ENCODE measurements around the gene HERC3.
A peak's percentile ranks its signal among the peaks of the same experiment; 100 is the strongest.

HERC3 gene

DNA sequence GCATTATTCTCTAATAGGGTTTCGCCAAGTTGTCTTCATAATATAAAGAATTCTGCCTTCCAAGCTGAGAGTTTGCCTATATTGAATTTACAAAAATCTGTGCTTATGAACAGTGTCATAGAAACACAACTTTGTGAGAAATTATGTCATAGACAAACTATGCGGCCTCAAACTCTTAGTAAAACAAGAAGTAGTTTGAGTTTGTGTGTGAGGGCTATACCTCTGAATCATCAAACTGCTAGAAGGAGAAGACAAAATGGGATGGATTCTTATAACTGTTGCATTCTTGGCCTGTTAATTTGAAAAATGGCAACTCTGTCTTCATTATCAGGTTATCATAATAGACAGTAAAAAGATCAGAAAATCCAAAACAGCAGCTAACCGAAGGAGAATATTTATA is 151.4 kb downstream of the HERC3 start:
- ChIA-PET CTCF (interaction anchor here (0.6 to 1.7 kb wide), 3 partner anchors 8 to 534 kb away, joined by 3 to 7 read pairs (median 3); no protein-coding TSS in a partner anchor), POLR2A (no interaction called here)
- no peak overlapping the region for H3K4me3 ChIP-seq (ENCODE audit: low read depth, low read length)
- peak; percentile 84 for DNase-seq (ENCODE audit: low read depth, low spot score)
- no peak for TF ChIP-seq CTCF (IDR thresholded peaks at IDR 0.05; ENCODE audit: insufficient read depth, low read length, missing control alignments)

GRCh38 chr4:88744609-88745008 is 152.3 kb downstream of the HERC3 start:
- ChIA-PET POLR2A (no interaction called here), CTCF (no interaction called here)
- no peak for DNase-seq (ENCODE audit: low read depth, low spot score)
- no peak for TF ChIP-seq CTCF (IDR thresholded peaks at IDR 0.05; ENCODE audit: insufficient read depth, low read length, missing control alignments)
- H3K4me3 ChIP-seq (ENCODE audit: low read depth, low read length), result no peak overlapping the region

DNA sequence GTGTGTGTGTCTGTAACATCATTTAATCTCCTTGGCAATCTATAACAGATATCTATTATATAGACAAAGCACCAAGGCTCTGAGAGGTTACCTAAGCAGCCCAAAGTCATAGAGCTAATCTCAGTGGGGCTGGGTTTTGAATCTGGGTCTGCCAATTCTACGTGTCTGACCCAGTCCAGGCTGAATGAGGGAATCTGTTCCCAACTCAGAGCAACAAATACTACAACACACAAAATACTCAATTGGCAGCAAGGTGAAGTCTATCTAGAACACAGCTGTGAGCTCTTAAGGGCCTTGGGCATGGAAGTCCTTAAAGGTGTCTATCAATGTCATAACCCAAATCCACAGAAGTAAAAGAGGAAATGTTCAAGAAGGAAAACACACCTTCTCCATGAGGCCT is 152.9 kb downstream of the HERC3 start:
- DNase-seq (ENCODE audit: low read depth, low spot score), result no peak
- ChIA-PET CTCF (no interaction called here), POLR2A (no interaction called here)
- TF ChIP-seq CTCF (IDR thresholded peaks at IDR 0.05; ENCODE audit: insufficient read depth, low read length, missing control alignments), result no peak
- no peak overlapping the region for H3K4me3 ChIP-seq (ENCODE audit: low read depth, low read length)

DNA sequence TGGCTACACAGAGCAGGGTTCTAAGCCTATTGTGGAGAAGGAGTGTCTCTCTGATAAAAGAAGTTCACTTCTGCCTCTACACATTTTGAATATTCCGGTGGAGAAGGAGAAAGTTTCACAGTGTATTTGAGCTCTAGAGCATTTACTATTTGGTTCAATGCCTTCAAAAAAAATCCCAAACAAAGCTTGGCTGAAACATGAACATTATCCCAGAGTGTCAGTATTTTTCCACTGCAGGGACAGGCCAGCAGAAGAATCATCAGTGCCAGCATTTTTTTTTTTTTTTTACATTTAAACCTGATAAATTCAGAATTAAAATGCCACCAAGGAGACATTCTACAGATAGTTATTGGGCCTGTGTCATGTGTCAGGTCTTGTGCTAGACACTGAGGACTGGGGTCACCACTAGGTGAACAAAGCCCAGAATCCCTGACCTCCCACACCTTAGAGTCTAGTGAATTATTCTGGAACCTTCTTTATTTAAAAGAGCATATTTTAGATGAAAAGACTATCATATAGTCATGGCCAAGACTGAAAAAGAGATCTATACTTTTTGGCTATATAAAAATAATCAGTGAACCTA is 153.4 kb downstream of the HERC3 start:
- TF ChIP-seq CTCF (IDR thresholded peaks at IDR 0.05; ENCODE audit: insufficient read depth, low read length, missing control alignments), result no peak
- ChIA-PET POLR2A (no interaction called here), CTCF (interaction anchor here (1.6 kb wide), 1 partner anchor 40 kb away, joined by 6 read pairs; no protein-coding TSS in a partner anchor)
- H3K4me3 ChIP-seq (ENCODE audit: low read depth, low read length), result no peak overlapping the region
- no peak for DNase-seq (ENCODE audit: low read depth, low spot score)

- TF ChIP-seq CTCF (IDR thresholded peaks at IDR 0.05; ENCODE audit: insufficient read depth, low read length, missing control alignments), result no peak
- POLR2A ChIA-PET, result no interaction called here
- CTCF ChIA-PET, result interaction anchor here (1.6 kb wide), 1 partner anchor 40 kb away, joined by 6 read pairs; no protein-coding TSS in a partner anchor
- H3K4me3 ChIP-seq (ENCODE audit: low read depth, low read length), result no peak overlapping the region
- DNase-seq (ENCODE audit: low read depth, low spot score), result no peak
Measured at GRCh38 chr4:88746206-88746605, 153.9 kb downstream of the HERC3 start.

DNA sequence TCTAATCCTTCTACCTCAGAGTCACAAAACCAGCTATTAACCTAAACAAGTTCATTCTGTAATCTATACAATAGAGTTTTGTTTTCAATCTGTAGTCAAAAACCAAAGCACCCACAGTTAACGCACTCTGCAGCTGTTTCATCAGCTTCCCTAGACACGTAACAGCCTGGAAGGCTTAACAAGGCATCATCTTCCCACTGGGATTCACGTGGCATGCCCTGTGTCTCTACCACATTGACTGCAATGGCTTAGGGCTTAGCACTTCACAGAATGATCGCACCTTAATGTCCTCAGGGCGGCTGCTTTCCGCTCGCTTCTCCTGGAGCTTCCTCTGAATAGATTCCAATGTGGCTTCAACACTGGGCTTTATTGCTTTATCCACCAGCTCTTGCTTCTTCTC is 155.1 kb downstream of the HERC3 start:
- H3K4me3 ChIP-seq (ENCODE audit: low read depth, low read length), result no peak overlapping the region
- DNase-seq (ENCODE audit: low read depth, low spot score), result no peak
- POLR2A ChIA-PET, result no interaction called here
- CTCF ChIA-PET, result interaction anchor here (1.1 to 1.6 kb wide), 2 partner anchors 11 to 41 kb away, joined by 3 to 6 read pairs; no protein-coding TSS in a partner anchor
- TF ChIP-seq CTCF (IDR thresholded peaks at IDR 0.05; ENCODE audit: insufficient read depth, low read length, missing control alignments), result no peak

All from AG04449 (cell line).